ENCODE data around the gene CCDC110.

CCDC110 gene

DNA sequence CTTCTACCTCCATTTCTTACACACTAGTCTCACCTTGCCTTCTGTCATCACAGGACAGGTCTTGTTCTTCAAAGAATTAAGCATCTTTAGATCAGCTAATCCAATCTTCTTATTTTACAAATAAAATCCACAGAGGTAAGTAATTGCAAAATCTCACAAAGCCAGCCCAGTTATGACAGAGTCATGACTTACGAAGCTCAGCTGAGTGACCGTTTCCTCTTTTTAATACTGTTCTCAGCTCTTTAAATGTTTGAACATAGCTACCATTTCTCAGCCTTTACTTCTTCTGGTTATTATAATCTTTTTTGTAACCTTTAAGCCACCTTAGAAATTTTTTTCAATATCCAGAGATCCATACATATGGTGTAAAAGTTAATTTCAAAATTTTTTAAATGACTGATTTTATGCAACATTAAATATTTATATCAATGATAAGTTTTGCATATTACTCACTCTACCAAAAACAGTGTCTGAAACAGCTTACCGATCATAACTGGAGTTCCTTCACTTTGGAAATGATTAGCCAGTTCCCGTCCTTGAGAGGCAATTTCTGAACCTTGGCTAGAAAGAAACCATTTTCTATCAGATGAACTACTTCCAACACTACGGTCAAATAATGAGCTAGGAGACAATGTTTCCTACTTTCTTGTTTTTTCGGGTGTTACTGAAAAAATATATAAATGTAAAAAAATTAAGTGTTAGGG is 66.1 kb downstream of the CCDC110 start:
- TF ChIP-seq, protein P1, sequence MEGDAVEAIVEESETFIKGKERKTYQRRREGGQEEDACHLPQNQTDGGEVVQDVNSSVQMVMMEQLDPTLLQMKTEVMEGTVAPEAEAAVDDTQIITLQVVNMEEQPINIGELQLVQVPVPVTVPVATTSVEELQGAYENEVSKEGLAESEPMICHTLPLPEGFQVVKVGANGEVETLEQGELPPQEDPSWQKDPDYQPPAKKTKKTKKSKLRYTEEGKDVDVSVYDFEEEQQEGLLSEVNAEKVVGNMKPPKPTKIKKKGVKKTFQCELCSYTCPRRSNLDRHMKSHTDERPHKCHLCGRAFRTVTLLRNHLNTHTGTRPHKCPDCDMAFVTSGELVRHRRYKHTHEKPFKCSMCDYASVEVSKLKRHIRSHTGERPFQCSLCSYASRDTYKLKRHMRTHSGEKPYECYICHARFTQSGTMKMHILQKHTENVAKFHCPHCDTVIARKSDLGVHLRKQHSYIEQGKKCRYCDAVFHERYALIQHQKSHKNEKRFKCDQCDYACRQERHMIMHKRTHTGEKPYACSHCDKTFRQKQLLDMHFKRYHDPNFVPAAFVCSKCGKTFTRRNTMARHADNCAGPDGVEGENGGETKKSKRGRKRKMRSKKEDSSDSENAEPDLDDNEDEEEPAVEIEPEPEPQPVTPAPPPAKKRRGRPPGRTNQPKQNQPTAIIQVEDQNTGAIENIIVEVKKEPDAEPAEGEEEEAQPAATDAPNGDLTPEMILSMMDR (IDR thresholded peaks at IDR 0.05; ENCODE audit: borderline replicate concordance, insufficient read depth, low read depth, low read length): no peak
- H3K4me3 ChIP-seq (ENCODE audit: low read depth, low read length): no peak overlapping the region

DNA sequence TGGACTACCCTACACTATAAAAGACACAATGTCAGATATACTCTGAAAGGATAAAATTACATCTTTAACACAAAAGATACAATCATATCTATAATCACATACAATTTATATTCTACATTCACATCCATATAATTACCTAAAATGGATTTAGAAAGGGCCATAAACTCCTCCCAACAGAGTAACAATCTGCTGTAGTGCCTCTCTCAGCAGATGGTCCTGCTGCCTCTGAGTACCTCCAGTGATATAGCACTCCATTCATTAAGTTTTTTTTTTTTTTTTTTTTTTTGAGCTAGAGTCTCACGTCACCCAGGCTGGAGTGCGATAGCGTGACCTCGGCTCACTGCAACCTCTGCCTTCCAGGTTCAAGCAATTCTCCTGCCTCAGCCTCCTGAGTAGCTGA is 67.5 kb downstream of the CCDC110 start:
- TF ChIP-seq, protein P1 (IDR thresholded peaks at IDR 0.05; ENCODE audit: borderline replicate concordance, insufficient read depth, low read depth, low read length): no peak
- no peak overlapping the region for H3K4me3 ChIP-seq (ENCODE audit: low read depth, low read length)

DNA sequence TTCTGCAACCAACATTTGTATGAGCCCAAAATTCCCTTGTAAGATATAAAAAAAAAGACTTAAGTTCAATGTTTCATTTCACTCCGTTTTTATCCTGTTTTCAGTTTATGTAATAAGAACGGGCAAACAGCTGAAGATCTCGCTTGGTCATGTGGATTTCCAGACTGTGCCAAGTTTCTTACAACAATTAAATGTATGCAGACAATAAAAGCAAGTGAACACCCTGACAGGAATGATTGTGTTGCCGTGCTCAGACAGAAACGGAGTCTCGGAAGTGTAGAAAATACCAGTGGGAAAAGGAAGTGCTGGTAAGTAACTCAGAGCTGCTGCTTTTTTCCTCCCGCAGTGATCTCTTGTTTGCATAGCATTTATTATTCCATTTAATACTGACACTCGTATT is 72.1 kb downstream of the CCDC110 start:
- H3K4me3 ChIP-seq (ENCODE audit: low read depth, low read length): no peak overlapping the region
- TF ChIP-seq, protein P1 (IDR thresholded peaks at IDR 0.05; ENCODE audit: borderline replicate concordance, insufficient read depth, low read depth, low read length): no peak

DNA sequence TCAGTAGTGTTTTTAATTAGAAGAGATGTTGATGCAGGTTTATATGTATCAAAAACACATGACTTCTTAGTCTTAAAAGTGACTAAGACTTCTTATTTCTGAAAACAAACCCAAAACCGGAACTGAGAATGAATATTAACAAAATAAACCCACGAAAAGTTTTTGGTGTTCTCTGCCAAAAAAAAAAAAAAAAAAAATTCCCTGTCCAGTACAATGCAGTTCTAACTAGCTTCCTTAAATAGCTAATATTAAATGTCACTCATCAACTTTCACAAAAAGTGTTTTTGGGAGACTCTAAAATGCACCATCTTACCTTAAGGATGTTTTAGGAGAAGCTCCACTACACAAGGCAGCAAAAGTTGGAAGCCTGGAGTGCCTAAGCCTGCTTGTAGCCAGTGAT is 72.9 kb downstream of the CCDC110 start:
- no peak overlapping the region for H3K4me3 ChIP-seq (ENCODE audit: low read depth, low read length)
- TF ChIP-seq, protein P1 (IDR thresholded peaks at IDR 0.05; ENCODE audit: borderline replicate concordance, insufficient read depth, low read depth, low read length): no peak

DNA sequence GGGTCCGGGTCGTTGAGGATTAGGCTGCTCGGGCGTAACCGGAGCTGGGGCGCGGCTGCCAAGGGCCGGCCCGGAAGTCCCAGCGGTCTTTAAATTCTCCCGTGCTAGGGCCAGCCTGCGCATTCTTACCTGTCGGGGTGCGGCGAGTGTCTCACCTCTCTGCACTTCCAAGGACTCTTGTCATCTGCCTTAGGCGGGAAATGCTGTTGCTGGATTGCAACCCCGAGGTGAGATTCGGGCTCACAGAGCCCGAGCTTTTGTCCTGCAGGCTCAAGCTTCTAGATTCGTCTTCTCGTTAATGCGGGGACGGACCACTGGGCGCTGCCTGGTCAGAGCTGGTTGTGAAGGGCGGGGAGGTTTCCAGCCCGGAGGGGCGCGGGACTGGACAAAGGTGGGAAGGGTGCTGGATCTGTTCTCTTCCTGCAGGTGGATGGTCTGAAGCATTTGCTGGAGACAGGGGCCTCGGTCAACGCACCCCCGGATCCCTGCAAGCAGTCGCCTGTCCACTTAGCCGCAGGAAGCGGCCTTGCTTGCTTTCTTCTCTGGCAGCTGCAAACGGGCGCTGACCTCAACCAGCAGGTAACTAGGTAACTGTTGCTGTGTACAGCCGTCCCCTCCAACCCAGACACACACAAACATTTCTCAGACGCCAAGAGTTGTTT is 74.7 kb downstream of the CCDC110 start, which contains the start of gene ANKRD37:
TSS of gene ANKRD37 (plus strand) at position 118 of the 662 bp plus-strand sequence. CDS start at position 201, 83 bp downstream.
- H3K4me3 ChIP-seq (ENCODE audit: low read depth, low read length): peak within 1 kb of the TSS; percentile 95
- TF ChIP-seq, protein P1 (IDR thresholded peaks at IDR 0.05; ENCODE audit: borderline replicate concordance, insufficient read depth, low read depth, low read length): no peak

DNA sequence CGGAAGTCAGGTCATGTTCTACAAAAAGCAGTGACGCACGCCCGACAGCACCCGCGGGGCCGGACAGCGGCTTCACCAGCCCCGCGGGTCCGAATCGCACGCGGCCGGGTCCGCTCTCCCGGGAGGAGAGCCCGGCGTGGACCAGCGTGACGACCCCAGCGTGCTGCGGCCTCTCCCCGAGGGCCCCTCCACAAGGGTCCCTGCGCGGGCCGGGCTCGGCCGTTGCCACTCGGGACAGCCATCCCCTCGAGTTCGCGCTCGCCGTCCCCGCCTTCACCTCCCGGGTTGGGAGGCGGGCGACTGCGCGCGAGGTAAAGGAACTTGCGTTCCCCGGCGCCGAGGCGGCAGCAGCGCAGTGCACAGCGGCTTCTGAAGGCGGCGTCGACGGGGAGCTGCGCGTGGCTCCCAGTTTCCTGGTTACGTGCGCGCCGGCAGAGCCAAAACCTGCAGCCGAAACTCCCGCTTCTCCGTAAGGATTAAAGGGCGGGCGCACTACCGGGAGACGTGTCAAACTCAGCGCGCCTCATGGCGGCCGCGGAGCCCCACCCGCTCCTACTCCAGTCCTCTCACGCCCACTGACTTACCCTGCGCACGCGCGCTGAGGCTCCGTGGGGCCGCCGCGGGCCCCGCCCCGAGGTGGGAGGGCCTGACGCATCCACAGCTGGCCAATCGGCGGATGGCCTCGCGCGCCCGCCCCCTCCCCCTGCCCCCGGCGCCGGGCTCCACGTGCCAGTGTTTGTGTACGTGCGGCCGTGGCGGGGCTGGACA is 75.4 kb downstream of the CCDC110 start:
- H3K4me3 ChIP-seq (ENCODE audit: low read depth, low read length): peak overlapping the region; percentile 95
- TF ChIP-seq, protein P1 (IDR thresholded peaks at IDR 0.05; ENCODE audit: borderline replicate concordance, insufficient read depth, low read depth, low read length): no peak

Measured in GM12875 (cell line).